ENCODE results near the gene FBXO24.

DNA sequence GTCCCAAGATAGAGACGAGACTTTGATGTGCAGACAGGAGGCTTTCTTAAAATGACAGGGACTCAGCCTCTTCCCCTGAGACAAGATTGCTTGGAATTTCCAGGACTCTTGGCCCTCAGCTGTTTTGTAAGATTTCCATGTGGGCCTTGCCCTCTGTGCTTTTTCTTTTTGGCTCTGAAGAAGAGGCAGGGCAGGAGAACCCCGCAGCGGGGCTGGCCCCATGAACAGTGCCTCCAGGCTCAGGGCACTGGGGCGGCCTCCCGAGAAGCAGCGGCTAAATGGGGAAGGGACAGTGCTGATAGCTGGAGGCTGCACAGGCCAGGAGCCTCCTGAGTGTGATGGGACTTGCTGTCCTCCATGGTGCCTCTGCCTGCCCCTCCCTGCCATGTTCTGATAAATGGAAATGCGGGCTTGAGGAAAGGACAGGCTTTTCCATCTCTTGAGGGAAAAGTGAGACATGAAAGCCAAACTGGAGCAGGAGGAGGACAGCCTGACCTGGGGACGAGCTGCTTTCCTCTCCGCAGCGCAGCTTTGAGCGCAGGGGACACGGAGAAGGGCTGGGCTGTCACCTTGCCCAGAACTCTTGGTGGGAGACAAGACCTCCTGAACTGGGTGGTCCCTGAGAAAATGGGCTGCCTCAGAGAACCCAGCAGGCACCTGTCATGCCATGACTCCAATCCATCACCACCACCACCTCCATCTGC, 24.5 kb upstream of the FBXO24 start:
- TF ChIP-seq EP300 (IDR thresholded peaks at IDR 0.05) (no peak), POLR2A (IDR thresholded peaks at IDR 0.05) (no peak), POLR2AphosphoS5 (IDR thresholded peaks at IDR 0.05) (no peak)
- TF ChIP-seq, protein P1, sequence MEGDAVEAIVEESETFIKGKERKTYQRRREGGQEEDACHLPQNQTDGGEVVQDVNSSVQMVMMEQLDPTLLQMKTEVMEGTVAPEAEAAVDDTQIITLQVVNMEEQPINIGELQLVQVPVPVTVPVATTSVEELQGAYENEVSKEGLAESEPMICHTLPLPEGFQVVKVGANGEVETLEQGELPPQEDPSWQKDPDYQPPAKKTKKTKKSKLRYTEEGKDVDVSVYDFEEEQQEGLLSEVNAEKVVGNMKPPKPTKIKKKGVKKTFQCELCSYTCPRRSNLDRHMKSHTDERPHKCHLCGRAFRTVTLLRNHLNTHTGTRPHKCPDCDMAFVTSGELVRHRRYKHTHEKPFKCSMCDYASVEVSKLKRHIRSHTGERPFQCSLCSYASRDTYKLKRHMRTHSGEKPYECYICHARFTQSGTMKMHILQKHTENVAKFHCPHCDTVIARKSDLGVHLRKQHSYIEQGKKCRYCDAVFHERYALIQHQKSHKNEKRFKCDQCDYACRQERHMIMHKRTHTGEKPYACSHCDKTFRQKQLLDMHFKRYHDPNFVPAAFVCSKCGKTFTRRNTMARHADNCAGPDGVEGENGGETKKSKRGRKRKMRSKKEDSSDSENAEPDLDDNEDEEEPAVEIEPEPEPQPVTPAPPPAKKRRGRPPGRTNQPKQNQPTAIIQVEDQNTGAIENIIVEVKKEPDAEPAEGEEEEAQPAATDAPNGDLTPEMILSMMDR (IDR thresholded peaks at IDR 0.05), result no peak

All from stomach (tissue), 4 donors.